ENCODE results near the gene CADPS.

- TF ChIP-seq CTCF (conservative IDR thresholded peaks at IDR 0.05; ENCODE audit: low read length) (no peak), EZH2phosphoT487 (IDR thresholded peaks at IDR 0.05; ENCODE audit: borderline replicate concordance, low read depth, low read length) (no peak)
Measured at GRCh38 chr3:62451211-62451887, 423.9 kb downstream of the CADPS start.

Data from OCI-LY7 (cell line).